Ovary (tissue), 10 donors: Measurements from ENCODE around the gene TJP2. TPM values are rescaled to one million over a fixed set of nuclear protein-coding genes. Genes with fewer than 3 reads are reported as not detected.

Experiments used
- DNase-seq, 5 donors: peaks; one replicate each; pipeline ENCODE4 v3.0.0-alpha.2; 2019 to 2020
- H3K27ac ChIP-seq, 2 donors: fragments of 200-600 bp; one replicate each; pipeline versions ENCODE4 v1.5.1 to v1.8.0; 2019 to 2022
- H3K27me3 ChIP-seq: fragments of 200-600 bp; one replicate; pipeline ENCODE4 v1.8.0; 2022
- H3K36me3 ChIP-seq: fragments of 200-600 bp; sonication (generic); one replicate; pipeline ENCODE4 v1.5.1; 2019
- H3K4me1 ChIP-seq: one replicate; pipeline ENCODE4 v1.8.1; 2013; ENCODE audit warnings: mild to moderate bottlenecking, moderate library complexity; ENCODE audit not compliant: insufficient read depth
- H3K4me3 ChIP-seq: fragments of 200-600 bp; sonication (generic); one replicate; pipeline ENCODE4 v1.5.1; 2017
- H3K9me3 ChIP-seq, 2 donors: fragments of 200-600 bp in 1 of 2; sonication (generic) in 1 of 2; one replicate each; pipeline versions ENCODE4 v1.5.1 to v1.8.1; 2013 to 2019; ENCODE audit warnings: mild to moderate bottlenecking in 1 of 2, moderate library complexity in 1 of 2
- EP300 ChIP-seq: sonication (generic); formaldehyde crosslinking; IDR thresholded peaks from one replicate; pipeline ENCODE4 v1.6.1; 2017; ENCODE audit warnings: antibody characterized with exemption
- POLR2A ChIP-seq: fragments of 450-650 bp; IDR thresholded peaks from one replicate; pipeline ENCODE4 v1.6.1; 2017; ENCODE audit warnings: antibody characterized with exemption, mild to moderate bottlenecking, moderate library complexity
- WGBS, 3 donors: extraction: QIAGEN DNeasy Blood & Tissue Kit in 1 of 3; methylation state at CpG; one replicate each; pipeline versions ENCODE4 v1.1.5 to v1.1.7; 2013 to 2017; 5-methylcytosine and 5-hydroxymethylcytosine counted together
- intact Hi-C, 4 donors: fragments of 100-400 bp; cut with DNase I; formaldehyde crosslinking; loops; one replicate each; pipeline versions ENCODE4 v1.11.0 to v1.15.1; 2022 to 2023
- long read RNA-seq, 3 donors: library from polyadenylated mRNA in 2 of 3; unstranded in 2 of 3; transcript quantifications; one replicate each; pipeline ENCODE4 v2.0.0 and lab custom pipeline, GENCODE V29; 2021 to 2026
- polyA plus RNA-seq, 2 donors: library from polyadenylated mRNA; stranded (reverse); fragments of 200-250 nt in 1 of 2; fragments of 350-450 nt in 1 of 2; fragmentation: Illumina TruSeq in 1 of 2; extraction: RNeasy Lipid Tissue Mini Kit (QIAGEN cat#74804) in 1 of 2; gene quantifications; one replicate each; pipeline ENCODE4 v1.2.3, GENCODE V29; 2013 to 2014
- total RNA-seq, 7 donors: library from RNA; depleted of rRNA in 2 of 7; stranded (reverse); fragments of >200 nt in 2 of 7; fragmentation: NEBNext Ultra II Directional in 3 of 7; extraction: Animal tissue kit (Norgen Biotek cat#: 25700) in 3 of 7; gene quantifications; one replicate each; pipeline versions ENCODE4 v1.1.0 to v1.2.4, GENCODE V29; 2016 to 2023
- TF ChIP-seq, protein P1 (sequence below), 3 donors: fragments of 450-650 bp in 2 of 3; fragments of 200-600 bp in 1 of 3; IDR thresholded peaks; one replicate each; pipeline versions ENCODE4 v1.5.1 to v1.8.0; 2016 to 2022; ENCODE audit warnings: antibody characterized with exemption in 3 of 3, mild to moderate bottlenecking in 1 of 3
- donor health status: DM: no; HTN: no; CAD: no; lungs with moderate emphysema.
- donor health status: DM: no; HTN: no; CAD: no.
- donor health status: Bipolar disorder and iron deficiency.
- donor health status: DM: yes; HTN: yes; CAD: no.
- donor health status: DM: no; HTN: no; CAD: no.
- donor health status: DM: yes; HTN: yes; CAD: no.

The TJP2 gene
- 100 to 1,000 TPM in 3 of 7 donors, 10 to 100 TPM in 4; 40.5 to 143 (median 71.7) TPM for total RNA-seq
- polyA plus RNA-seq = 10 to 100 TPM; 47.7 to 51.3 TPM
- long read RNA-seq, donor 1, partial matches to known transcripts = 40 of 50 reads
- long read RNA-seq, donor 1, other reads (novel, unspliced or antisense) = 10 of 50 reads
- long read RNA-seq, donor 2, full-length matches to known transcripts = 2 of 13 reads
- long read RNA-seq, donor 2, partial matches to known transcripts = 11 of 13 reads
- long read RNA-seq, donor 2, other reads (novel, unspliced or antisense) = 0 of 13 reads
- long read RNA-seq, donor 3, full-length matches to known transcripts = 38 of 109 reads
- long read RNA-seq, donor 3, partial matches to known transcripts = 52 of 109 reads
- long read RNA-seq, donor 3, other reads (novel, unspliced or antisense) = 19 of 109 reads

- TF ChIP-seq POLR2A (no peak), EP300 (no peak)
- TF ChIP-seq, protein P1, sequence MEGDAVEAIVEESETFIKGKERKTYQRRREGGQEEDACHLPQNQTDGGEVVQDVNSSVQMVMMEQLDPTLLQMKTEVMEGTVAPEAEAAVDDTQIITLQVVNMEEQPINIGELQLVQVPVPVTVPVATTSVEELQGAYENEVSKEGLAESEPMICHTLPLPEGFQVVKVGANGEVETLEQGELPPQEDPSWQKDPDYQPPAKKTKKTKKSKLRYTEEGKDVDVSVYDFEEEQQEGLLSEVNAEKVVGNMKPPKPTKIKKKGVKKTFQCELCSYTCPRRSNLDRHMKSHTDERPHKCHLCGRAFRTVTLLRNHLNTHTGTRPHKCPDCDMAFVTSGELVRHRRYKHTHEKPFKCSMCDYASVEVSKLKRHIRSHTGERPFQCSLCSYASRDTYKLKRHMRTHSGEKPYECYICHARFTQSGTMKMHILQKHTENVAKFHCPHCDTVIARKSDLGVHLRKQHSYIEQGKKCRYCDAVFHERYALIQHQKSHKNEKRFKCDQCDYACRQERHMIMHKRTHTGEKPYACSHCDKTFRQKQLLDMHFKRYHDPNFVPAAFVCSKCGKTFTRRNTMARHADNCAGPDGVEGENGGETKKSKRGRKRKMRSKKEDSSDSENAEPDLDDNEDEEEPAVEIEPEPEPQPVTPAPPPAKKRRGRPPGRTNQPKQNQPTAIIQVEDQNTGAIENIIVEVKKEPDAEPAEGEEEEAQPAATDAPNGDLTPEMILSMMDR (IDR thresholded peaks at IDR 0.05) = no peak
- DNase-seq = peak; percentile 74 to 82 (median 81)
- H3K4me3 ChIP-seq = peak within 1 kb of the TSS; percentile 60
- peaks cover 3% of the 10 kb centered on the region for H3K4me1 ChIP-seq
- intact Hi-C loops = no loop called here
- H3K27ac ChIP-seq = peak within 1 kb of the TSS; percentile 72 to 93
- H3K9me3 ChIP-seq = no peaks in the 10 kb centered on the region
- 0 to 1% (median 1%) methylated on average over 52 to 93 of the region's 93 CpGs for WGBS, 3 donors
- no peaks in the 10 kb centered on the region for H3K36me3 ChIP-seq
- H3K27me3 ChIP-seq = no peaks in the 10 kb centered on the region
Observed at GRCh38 chr9:69173891-69174615, at the start of gene TJP2. TSS of gene TJP2 (plus strand) at chr9:69174277. CDS start at chr9:69174373, 96 bp downstream.

DNA sequence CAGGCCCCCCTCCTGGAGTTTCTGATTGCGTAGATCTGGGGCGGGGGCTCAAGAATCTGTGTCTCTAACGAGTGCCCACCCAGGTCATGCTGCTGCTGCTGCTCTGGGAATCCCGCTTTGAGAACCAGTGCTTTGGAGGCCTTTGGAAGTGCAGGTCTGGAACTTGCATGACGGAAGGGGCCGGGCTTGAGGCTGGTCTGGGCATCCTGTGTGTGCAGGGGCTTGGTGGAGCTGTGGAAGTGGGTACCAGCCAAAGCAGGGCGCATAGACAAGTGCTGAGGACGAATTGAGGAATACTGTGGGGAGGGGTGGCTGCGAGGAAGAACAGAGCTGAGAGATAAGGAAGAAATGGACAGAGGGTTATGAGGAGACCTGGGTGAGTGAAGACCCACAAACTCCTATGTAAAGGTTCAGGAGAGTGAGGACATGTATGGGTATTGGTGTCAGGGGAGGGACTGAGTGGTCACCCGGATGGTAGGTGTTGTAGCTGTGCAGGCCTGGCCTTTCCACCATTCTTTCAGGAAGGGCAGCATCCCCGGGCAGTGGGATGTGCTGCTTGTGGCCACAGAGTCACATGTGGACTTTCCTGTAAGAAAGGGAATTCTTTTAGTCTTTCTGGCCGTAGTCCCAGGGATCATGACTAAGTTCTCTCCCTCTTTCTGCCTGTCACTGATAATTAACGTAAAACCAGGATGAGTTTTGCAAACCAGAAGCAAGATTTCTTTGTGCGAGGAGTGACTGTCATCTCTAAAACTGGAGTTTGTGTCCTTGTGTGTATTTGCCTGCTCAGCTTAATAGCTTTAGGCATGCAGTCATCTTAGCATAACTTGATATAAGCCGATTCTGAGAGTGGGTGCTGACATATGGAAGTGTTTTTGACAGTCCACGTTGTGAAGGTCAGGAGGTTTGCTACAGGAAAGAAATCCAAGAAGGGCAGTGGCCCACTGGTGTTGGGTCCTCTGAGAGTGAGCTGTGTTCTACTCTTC lies 43.3 kb upstream of the TJP2 start:
- Histone ChIP-seq H3K27ac (no peak overlapping the region), H3K4me3 (no peak overlapping the region), H3K36me3 (no peaks in the 10 kb centered on the region), H3K4me1 (peaks cover 6% of the 10 kb centered on the region), H3K27me3 (no peaks in the 10 kb centered on the region), H3K9me3 (no peaks in the 10 kb centered on the region)
- TF ChIP-seq POLR2A = no peak
- TF ChIP-seq, protein P1 (IDR thresholded peaks at IDR 0.05) = no peak
- TF ChIP-seq EP300 = no peak
- peak in 1 of 5 donors; percentile 25 for DNase-seq
- intact Hi-C loops = loop anchor here in 3 of 4 donors (1.0 to 10.0 kb wide), 5 partner anchors 26 to 404 kb away; no protein-coding TSS in a partner anchor
- WGBS, 3 donors = 60 to 71% (median 71%) methylated on average over 16 of the region's 16 CpGs

DNA sequence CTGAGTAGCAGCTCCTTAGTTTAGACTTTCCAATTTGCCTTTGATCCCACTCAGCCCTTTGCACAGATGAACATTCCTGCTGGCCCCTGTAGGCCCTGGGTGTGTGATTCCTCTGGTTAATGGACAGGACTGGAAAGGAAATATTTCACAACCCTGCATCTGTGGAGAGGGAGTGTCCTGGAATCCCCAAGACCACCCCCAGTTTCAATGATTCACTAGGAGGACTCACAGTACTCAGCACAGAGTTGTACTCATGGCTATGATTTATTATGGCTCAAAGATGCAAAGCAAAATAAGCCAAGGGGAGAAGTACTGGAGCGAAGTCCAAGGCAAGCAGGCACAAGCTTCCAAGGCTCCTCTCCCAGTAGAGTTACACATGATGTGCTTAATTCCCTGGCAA lies 42.4 kb upstream of the TJP2 start:
- 25 to 42% (median 26%) methylated on average over 1 of the region's 1 CpG for WGBS, 3 donors
- peak in 1 of 5 donors; percentile 28 for DNase-seq
- intact Hi-C loops = loop anchor here in 3 of 4 donors (10.0 kb wide), 4 partner anchors 57 to 403 kb away; no protein-coding TSS in a partner anchor
- Histone ChIP-seq H3K9me3 (no peaks in the 10 kb centered on the region), H3K4me1 (peaks cover 6% of the 10 kb centered on the region), H3K4me3 (no peak overlapping the region), H3K27ac (no peak overlapping the region), H3K36me3 (no peaks in the 10 kb centered on the region), H3K27me3 (no peaks in the 10 kb centered on the region)
- TF ChIP-seq, protein P1 (IDR thresholded peaks at IDR 0.05) = no peak

GRCh38 chr9:69132361-69132760 lies 41.7 kb upstream of the TJP2 start:
- 91 to 92% (median 92%) methylated on average over 4 of the region's 4 CpGs for WGBS, 3 donors
- TF ChIP-seq EP300 (no peak), POLR2A (no peak)
- TF ChIP-seq, protein P1 (IDR thresholded peaks at IDR 0.05) = no peak
- peaks cover 6% of the 10 kb centered on the region for H3K4me1 ChIP-seq
- H3K27me3 ChIP-seq = no peaks in the 10 kb centered on the region
- no peaks in the 10 kb centered on the region for H3K9me3 ChIP-seq
- DNase-seq = no peak
- no peaks in the 10 kb centered on the region for H3K36me3 ChIP-seq
- no peak overlapping the region for H3K27ac ChIP-seq
- no peak overlapping the region for H3K4me3 ChIP-seq
- intact Hi-C loops = loop anchor here in 3 of 4 donors (10.0 kb wide), 4 partner anchors 58 to 402 kb away; no protein-coding TSS in a partner anchor
